Esophagus mucosa (tissue), 1 donor: ENCODE data around the gene TENM4. TPM values are rescaled to one million over a fixed set of nuclear protein-coding genes. Genes with fewer than 3 reads are reported as not detected.

ENCODE experiments used
- ATAC-seq: fragments of 200-7000 bp; cut with Tn5 transposase; one replicate; pipeline ENCODE4 v1.9.1; 2020
- total RNA-seq: library from RNA; stranded (reverse); gene quantifications from one replicate; pipeline ENCODE4 v1.2.4, GENCODE V29; 2023
- donor health status: DM: yes; HTN: yes; CAD: no.

TENM4 gene
- total RNA-seq, 1 donor from 2014 or later, result 21.8 TPM

DNA sequence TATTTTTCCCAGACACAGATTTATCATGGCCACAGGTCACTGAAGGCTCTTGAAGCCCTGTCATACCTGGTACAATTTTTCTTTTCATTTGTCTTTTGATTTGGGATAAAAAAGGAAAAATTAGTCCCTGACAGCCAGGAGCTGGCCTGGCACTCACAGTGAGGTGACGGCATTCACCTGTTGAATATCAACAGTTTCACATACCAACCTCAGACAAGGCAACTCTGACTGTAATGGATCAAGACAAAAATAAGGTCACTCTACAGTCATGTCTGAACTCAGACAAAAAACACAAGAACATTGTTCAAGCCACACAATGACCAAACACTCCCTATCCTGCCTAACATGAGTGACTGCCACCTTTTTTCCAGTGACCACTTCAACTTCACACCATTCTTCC, 392.9 kb downstream of the TENM4 start:
- ATAC-seq, result no peak

DNA sequence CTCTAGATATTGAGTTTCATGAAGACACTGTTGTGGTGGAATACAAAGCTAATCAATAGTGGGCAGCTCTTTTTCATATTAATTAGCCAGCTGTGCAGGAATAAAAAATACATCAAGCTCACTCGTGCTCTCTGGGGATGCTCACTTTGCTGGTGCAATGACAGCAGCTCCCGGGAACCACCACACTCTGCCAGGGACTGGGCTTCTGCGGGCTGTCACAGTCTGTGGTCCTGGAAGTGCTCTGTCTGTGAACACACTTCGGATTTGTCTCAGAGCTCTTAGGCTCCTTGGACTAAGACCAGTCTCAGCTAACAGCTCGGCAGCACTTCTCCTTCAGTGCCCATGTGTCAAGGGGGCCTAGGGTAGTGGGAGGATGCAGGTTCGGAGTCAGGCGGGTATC, 393.5 kb downstream of the TENM4 start:
- no peak for ATAC-seq

DNA sequence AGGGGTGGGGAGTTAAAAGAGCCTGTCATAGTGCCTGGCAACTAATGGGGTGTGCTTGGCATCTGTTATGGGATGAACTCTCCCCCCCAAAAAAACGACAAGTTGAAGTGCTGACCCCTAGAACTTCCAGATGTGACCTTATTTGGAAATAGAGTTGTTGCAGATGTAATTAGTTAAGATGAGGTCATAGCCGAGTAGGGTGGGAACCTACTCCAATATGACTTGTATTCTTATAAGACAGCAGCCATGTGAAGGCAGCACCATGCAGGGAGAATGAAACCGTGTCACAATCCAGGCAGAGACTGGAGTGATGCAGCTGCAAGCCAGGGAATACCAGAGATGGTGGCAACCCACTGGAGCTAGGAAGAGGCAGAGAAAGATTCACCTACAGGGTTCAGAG, 394.5 kb downstream of the TENM4 start:
- ATAC-seq, result no peak

DNA sequence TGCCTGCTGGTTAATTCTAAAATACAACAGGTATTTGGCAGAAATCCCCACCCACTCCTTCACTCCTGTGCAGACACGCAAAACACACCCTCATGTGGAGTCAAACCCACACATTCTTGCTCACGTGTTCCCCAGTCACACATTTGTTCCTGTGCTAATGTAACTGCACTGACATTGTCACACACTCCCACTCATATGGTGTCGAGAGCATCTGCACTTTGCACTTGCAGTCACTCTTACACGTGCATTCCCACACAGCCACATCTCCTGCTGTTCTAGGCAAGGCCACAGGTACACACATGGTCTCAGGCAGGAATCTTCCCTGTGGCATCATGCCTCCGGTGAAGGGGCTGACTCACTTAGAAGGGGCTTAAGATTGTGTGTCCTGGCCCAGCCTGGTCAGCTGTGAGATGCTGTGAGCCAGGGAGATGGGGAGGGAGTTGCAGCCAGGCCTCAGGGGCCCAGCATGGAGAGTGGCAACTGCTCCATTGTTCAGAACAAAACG, 395.0 kb downstream of the TENM4 start:
- peak; percentile 83 for ATAC-seq

DNA sequence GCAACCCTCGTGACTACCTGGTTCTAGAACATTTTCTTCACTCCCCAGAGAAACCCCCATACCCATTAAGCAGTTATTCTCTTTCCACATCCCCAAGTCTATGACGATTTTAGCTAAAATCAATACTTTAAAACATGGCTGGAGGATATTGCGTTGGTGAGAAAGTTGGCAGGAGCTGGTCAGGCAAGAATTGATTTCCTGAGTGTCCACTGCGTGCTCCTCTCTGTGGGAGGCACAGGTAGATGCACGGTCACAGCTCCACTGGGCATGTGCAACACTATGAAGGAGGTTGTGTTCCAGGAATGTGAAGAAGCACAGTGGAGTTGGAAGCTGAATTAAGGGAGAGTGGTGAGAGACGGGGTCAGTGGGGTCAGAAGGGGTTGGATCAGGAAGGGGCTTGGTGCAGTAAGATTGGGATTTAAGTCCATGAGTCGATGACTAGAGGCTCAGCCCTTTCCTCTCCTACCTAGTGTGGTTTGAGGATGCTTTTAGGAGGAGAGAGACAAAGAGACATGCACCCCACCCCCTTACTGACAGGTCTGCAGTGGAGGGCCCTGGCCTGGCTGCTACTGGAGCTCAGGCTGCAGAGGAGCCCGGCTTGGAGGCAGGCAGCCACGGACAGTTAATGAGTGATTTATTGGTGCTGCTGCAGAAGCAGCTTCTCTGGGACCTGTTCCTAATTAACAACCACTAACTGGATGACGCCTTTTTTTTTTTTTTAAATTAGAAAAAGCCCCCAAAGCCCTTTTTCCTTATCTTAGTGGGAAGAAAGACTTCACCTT, 395.6 kb downstream of the TENM4 start:
- ATAC-seq, result no peak

DNA sequence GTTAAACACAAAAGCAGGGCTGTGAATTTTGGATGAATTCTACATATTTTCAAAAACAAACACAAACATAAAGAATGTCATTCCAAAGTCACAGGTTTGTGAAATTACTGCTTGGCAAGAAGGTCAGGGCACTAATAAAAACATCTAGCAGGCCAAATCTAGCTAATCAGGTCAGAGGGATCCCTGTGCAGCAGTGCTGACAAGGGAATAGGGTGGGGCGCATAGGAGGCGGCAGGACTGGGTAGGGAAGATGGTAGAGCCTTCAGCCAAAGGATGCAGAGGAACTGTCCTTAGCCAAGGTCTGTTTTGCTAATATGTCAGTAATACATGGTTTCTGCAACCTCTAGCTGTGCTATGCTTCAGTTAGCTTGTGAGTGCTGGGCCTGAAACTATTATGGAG, 396.6 kb downstream of the TENM4 start:
- ATAC-seq, result no peak

DNA sequence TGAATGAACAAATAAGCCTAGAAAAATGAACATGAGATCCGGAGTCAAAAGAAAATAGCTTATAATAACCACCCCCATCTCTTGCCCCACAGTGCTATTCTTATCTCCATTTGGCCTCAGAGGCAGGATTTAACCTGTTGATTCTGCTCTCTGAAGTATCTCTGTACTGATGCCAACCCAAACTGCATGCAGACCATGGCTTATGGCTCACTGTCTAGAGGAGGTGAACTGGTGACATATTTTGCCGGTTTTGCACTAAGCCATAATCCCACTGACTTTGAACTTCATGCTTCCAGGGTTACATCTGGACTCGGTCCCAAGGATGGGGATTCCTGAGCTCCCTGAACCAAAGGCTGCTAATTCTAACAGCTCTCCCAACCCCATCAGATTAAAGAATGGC, 397.1 kb downstream of the TENM4 start:
- no peak for ATAC-seq

DNA sequence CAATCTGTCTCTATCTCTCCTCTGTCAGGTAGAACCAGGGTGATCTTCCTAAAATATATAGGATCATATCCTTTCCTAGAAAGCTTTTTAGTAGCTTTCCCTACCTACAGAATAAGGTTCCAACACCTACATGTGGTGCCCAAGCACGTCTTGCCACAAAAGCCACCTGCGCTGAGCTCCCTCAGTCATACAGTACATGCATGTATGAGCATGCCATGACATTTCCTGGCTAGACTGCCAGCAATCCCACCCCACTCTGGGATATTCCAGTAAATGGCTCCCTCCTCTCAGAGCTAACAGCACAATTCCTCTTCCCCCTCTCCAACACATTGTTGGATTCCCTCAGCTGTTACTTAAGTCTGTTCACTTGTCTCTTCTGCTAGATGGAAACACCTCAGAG, 398.0 kb downstream of the TENM4 start:
- ATAC-seq, result peak; percentile 27

DNA sequence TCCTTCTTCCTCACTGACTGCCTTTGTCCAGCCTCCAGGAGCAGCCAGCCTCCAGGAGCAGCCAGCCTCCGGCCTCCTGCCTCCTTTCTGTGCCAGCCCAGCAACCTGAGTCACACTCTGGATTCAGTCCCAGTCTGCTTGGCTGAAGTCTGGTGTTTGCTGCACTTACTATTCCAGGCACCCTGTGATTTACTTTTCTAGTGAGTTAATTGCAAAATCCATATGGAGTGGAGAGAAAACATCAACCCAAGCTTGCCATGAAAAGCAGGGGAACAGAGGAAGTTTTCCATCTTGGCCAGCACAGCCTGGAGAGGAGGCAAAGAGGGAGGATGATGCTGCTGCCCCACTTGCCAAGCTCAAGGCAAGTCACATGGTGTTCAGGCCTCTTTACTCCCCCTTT, 400.5 kb downstream of the TENM4 start:
- ATAC-seq, result no peak

DNA sequence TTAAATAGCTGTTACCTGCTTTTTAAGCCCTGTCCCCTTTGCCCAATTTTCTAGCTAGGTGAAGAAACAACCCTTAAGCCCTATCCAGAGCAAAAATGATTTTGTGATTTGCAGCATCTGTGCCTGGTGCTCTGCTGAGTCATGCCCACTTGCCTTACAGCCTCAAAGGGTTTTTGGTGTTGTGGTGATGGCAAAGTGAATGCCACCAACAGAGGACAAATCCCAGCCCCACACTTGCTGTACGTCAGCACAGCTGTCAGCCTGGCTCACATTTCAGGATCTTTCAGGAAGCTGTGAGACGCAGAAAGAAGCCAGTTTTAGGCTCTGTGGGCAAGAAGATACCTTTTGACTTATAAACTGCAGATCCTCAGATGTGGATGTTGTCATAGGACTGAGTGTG, 401.7 kb downstream of the TENM4 start:
- no peak for ATAC-seq

DNA sequence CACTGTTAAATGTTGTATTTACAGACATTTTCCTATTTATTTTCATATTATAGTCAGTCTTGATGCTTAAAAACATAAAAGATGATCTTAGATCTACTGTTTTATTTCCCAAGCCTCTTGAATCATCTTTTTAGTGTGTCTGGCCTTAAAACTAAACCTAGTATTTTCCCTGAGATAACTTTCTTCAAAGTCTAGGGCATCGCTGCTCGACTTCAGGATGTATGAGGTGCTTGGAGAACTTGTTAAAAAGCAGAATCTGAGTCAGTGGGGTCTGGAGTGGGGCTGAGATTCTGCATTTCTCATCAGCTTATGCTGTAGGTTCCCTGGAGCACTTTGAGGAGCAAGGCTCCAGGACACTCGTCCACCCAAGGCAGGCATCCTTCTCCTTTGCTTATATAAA, 404.9 kb downstream of the TENM4 start:
- no peak for ATAC-seq

DNA sequence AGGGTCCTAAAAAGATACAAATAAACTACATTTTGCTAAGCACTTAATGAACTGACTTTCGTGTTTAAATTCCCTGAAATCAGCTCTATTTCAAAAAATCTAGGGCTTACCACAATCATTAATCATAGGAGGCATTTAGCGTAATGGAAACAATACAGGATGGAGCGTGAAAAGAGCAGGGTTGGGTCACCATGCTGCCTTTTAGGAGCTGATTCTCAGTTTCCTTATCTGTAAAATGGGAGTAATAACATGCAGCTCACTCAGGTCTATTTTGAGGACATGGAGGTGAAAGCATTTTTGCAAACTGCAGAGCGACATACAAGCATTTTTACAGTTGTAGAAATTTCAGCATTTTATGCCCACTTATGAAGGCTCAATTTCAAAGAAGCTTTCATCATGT, 407.0 kb downstream of the TENM4 start:
- no peak for ATAC-seq

DNA sequence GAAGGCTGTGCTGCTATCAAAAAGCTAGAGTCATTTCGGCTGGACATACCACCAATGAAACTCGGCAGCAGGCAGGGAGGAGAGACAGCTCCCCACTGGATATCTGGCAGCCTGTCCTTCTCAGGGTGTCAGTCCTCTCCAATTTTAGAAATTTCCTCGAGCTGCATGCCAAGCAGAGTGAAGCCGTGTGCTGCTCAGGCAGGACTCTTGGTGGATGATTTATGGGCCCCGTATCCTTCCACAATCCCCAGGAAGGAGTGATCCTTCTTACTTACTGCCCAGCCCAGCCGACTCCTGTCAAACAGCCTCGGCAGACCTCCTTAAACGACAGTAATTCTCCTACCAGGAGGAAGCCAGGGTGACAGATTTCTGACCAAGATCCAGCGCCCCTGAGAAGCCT, 410.4 kb downstream of the TENM4 start:
- no peak for ATAC-seq

DNA sequence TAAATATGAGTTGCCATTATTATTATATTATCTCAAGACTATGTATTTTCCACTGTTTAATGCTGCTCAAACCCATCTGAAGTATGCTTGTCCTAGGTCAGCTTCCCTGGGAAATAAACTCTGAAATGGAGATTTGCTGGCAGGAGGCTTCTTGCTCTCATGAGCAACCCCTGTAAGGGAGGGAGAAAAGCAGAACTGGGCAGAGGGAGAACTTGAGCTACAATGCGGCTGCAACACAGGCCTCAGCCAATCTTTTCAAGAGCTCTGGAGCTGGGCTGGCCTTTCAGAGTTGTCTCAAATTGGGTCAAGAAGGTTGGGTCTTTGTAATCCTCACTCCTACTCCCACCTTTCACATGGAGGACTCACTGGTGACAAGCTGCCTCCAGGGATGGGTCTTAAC, 412.6 kb downstream of the TENM4 start:
- ATAC-seq, result no peak

DNA sequence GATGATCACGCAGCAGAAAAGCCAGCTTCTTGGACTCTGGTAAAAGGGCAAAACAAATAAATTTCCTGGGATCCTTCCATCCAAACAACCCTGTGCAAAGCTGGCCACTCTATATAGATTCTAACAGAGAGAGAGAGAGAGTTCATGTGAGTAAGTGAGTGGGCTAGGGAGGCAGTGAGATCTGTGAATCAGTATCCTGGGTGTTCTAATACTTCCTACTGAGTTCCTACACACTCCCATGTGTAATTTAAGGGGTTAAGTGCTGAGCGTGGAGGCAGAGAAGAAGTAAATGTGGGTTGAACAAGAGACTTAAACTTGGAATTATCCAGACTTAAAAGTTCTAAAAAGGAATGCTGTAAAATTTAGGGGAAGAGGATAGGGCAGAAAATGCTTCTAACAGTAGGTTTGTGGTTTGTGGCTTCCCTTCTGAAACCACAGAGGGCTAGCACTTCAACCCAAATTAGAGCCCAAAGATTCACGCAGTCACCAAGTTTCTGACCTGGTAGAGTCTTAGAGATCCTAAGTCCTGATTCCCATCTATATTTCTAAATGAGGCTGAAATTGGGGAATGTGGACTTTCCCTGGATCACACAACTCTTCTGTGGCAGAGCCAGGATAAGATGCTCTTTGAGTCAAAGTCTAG, 413.9 kb downstream of the TENM4 start:
- no peak for ATAC-seq

DNA sequence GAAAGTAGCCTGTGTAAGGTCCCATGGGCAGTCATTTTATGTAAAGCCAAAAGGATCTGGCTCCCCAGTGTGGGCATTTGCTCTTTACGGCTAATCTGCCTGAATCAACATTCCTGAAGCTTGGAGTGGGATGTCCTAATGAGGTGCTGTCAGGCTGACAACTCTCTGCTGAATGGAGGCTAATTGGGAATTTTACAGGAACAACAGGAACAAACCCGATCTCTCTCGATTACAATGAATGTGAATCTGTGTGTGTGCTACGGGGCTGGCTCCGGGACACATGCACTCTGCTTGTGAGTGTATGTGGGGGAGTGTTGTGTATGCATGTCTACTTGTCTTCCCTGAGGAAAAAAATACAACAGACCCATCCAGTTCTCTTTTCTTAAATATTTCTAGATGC, 415.2 kb downstream of the TENM4 start:
- ATAC-seq, result no peak

DNA sequence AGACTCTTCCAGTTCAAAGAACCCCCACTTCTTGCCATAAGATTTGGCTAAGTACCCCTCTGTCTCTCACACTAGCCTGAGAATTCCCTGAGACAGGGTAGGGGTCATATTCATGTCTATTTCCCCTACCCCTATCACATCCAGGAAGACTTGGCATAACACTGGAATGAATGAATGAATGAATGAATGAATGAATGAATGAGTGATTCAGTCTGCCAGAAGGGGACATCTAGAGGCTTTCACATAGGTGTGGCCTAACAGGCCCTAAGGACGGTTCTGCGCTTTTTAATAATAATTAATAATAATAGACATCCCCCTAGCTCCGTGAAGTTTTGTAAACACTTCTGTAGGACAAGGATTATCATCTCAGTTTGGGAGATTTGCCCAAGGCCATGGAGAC, 415.7 kb downstream of the TENM4 start:
- ATAC-seq, result no peak

DNA sequence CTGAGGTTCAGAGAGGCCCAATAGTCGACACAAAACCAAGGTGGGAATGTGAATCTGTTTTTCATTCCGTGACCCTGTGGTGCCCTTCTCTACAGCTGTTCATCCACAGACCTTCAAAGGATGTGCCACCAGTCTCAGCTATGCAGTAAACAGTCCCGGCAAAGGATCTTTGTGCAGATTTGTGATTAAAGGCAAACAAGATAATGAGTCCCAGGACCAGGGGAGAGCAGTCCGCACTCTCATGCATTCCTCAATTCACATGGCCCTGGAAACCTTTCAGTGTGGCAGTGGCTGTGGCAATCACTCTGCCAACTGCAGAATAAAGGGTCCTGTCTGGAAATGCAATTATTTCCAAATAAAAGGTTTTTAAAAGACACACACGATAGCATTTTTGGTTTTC, 418.6 kb downstream of the TENM4 start:
- ATAC-seq, result no peak

DNA sequence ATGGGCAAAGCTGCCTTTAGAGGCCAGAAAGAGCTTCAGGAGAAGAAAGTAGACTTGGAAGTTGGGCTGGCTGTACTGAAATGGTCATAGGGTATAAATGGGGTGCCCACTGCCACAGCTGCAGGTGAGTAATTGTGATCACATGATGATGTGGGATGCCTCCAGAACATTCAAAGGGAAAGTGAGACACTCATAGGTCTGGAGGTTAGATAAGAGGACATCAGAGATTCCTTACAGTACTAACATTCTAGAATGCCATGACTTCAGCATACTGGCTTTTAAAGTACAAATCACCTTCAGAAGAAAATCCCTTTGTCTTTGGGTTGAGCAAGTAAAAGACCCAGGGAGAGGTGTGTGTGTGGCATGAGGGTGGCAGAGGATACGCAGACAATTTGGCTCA, 419.2 kb downstream of the TENM4 start:
- ATAC-seq, result no peak

DNA sequence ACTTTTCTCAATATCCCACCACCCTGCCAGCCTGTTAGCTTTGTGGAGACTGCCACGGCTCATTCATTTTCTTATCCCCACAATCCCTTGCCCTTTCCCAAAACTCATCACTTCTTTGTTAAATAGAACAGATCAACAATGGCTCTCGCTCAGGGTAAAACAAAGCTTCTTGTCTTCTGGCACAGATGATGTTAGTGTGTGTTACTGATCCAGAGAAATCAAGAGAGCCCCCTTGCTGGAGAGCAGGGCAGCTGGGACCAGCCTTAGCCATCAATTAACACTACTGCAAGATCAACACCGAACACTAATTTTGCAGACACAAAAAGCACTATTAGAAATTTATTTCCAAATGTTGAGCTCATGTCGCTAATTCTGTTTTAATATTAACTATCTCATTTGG, 420.9 kb downstream of the TENM4 start:
- ATAC-seq, result no peak

DNA sequence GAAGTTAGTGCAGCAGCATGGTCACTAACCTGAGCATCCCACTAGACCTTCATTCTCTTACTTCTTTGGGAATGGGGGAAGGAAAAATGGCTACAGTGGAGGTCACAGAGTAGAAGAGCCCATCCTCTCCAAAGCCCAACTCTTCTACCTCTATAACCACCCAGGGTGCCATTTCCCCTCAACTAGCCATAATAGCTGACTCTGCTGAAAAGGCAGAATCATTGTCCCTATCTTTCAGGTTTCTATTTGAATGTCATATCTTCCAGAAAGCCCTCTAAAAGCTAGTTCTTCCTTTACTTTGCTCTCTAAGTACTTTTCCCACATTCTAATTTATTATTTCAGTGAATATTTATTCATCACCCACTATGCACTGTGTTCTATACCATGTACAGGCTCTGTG, 421.6 kb downstream of the TENM4 start:
- ATAC-seq, result no peak

DNA sequence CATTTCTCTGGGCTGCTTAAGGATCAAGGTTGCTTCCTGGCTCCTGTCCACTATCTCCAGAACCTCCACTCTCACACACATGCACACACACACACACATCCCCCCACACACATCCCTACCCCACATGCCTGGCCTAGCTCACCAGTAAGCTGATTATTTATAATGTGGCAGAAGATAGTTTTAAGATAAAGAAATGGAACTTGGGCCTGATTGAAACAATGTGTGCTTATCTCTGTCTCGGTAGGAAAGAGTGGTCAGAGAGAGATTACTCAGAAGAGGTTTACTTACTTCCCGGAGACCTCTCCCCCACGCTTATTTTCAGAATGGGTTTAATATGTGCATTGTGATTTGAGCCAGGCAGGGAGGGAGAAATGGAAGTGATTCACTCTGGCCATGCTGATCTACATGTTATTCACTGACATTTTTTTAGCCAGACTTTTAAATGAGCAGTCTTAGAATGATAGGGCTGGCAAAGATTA, 422.4 kb downstream of the TENM4 start:
- no peak for ATAC-seq

DNA sequence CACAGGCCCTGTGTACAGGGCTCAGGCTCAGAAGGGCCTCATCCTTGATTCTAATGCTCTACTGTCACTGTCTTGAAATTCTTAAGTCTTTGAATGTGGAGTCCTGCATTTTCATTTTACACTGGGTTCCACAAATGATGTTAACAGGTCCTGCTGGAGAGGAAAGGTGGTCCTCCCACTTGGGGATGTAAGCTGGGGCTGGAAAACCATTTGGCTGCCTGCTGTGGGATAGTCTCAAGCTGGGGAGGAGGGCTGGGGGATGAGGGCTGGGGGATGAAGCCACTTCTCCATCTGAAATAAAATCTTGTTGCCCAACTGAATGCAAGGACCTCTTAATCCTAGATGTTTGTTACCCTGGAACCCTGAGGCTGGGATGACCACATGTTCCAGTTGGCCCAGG, 423.0 kb downstream of the TENM4 start:
- no peak for ATAC-seq

DNA sequence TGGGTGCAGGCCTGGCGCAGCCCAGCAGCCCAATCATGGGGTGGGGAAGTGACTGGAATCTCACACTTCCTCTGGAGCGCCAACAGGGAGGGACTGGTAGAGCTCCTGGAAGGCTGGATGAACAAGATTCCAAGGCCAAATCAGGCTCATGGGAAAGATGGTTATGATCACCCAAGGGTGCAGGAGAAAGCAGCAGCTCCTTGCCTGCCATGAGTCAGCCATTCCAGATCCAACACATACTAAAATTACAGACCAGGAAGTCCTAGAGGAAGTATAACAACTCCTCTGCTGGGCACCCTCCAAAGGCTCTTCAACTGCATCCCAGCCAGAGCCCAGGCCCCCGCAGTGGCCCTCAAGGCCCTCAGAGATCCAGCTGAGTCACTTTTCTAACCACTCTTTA, 427.3 kb downstream of the TENM4 start:
- ATAC-seq, result peak; percentile 56
